GM06990 (cell line): ENCODE measurements around the gene IGF1R.
A peak's percentile ranks its signal among the peaks of the same experiment; 100 is the strongest.

Experiments
- DNase-seq: peaks from one replicate; pipeline ENCODE4 v3.0.0-alpha.2; 2011; ENCODE audit not compliant: insufficient read length; ENCODE audit errors: extremely low read depth
- H3K27me3 ChIP-seq: replicated peaks from 2 replicates; pipeline ENCODE4 v1.6.0; 2011; ENCODE audit warnings: low read length; ENCODE audit not compliant: control insufficient read depth, insufficient read depth
- H3K36me3 ChIP-seq: 2 replicates; pipeline ENCODE4 v1.5.1; 2011; ENCODE audit warnings: low read length; ENCODE audit not compliant: control insufficient read depth, insufficient read depth
- H3K4me3 ChIP-seq: replicated peaks from 2 replicates; pipeline ENCODE4 v1.5.1; 2011; ENCODE audit warnings: low read depth, mild to moderate bottlenecking, control low read depth, low read length
- TF ChIP-seq, protein P1 (sequence below): IDR thresholded peaks from 2 replicates; pipeline ENCODE4 v1.5.1; 2011; ENCODE audit warnings: low read length, control low read depth, mild to moderate bottlenecking, inconsistent platforms; ENCODE audit not compliant: insufficient read depth, poor library complexity, severe bottlenecking

The IGF1R gene

DNA sequence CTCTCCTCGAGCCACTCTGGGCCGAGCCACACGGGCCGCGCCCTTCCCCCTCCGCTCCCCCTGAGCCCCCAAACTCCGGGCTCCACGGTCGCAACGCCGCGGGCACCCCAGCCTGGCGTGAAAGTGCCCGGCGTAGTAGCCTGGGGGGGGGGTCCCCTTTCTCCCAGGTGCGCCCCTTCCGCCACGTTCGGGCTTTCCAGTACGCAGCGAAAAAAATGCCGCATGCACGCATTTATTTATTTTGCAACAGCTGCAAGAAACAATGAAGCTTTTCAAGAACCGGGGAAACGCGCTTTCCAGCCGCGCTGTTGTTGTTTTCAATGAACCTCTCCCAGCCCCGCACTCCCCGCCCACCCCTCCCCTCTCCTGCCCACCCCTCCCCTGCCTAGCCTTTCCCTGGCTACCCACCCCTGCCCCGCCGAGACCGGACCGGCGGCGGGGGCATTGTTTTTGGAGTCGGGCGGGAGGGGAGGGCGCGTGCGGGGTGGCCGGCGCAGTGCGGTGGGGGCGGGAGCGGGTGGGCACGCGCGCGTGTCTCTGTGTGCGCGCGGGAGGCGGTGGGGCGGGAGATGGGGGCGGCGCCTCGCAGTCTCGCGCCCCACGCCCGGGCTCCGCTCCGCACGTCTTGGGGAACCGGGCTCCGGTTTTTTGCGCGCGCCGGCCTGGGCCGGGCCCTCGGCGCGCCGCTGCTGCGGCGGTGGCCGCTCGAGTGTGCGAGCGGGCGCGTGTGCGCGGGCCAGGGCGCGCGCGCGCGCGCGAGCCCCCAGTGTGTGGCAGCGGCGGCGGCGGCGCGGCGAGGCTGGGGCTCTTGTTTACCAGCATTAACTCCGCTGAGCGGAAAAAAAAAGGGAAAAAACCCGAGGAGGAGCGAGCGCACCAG lies at the start of gene IGF1R:
TSS of gene IGF1R (plus strand) at position 766 of the 880 bp plus-strand sequence. CDS start 1,043 bp downstream, outside the sequence.
- Histone ChIP-seq H3K4me3 (peak within 1 kb of the TSS; percentile 68), H3K36me3 (no peaks in the 10 kb centered on the region), H3K27me3 (no peaks in the 10 kb centered on the region; the same call in none of the 2 replicates)
- TF ChIP-seq, protein P1, sequence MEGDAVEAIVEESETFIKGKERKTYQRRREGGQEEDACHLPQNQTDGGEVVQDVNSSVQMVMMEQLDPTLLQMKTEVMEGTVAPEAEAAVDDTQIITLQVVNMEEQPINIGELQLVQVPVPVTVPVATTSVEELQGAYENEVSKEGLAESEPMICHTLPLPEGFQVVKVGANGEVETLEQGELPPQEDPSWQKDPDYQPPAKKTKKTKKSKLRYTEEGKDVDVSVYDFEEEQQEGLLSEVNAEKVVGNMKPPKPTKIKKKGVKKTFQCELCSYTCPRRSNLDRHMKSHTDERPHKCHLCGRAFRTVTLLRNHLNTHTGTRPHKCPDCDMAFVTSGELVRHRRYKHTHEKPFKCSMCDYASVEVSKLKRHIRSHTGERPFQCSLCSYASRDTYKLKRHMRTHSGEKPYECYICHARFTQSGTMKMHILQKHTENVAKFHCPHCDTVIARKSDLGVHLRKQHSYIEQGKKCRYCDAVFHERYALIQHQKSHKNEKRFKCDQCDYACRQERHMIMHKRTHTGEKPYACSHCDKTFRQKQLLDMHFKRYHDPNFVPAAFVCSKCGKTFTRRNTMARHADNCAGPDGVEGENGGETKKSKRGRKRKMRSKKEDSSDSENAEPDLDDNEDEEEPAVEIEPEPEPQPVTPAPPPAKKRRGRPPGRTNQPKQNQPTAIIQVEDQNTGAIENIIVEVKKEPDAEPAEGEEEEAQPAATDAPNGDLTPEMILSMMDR: no peak
- DNase-seq: peak; percentile 89

DNA sequence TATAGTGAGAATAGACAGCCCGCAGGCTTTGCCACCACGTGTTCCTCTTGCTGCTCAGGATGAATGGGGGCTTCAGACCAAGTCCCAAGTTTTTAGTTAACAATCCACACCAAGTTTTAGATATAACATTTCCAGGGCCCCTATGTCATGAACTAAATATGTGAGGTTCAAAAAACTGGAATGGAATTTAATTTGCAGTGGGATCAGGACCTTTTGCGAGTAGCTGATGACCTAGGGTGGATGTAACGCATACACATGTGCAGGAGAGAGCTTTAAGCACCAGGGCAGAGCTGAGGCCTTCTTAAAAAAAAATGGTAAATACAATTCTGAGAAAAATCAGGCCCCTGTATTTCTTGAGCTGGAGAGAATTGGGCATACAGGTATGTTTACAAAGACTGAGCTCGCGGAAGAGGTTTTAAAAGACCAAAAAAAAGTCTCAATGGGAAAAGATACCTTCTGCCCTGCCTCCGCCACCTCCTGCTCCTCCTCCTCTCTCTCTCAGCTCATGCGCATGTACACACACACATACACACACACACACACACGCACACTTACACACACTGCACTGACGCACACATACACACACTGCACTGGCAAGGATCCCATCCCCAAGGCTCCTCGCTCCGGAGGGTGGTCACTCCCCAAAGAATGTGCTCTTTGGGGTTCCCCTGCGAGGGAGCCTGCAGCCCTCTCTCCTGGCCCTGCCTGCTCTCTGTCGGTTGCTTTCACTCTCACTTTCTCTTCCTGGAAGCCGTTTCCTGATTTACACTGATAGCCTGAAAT lies 48.2 kb upstream of the IGF1R start:
- Histone ChIP-seq H3K36me3 (no peaks in the 10 kb centered on the region), H3K27me3 (no peaks in the 10 kb centered on the region), H3K4me3 (peak overlapping the region; percentile 45)
- TF ChIP-seq, protein P1: no peak
- DNase-seq: peak; percentile 53

DNA sequence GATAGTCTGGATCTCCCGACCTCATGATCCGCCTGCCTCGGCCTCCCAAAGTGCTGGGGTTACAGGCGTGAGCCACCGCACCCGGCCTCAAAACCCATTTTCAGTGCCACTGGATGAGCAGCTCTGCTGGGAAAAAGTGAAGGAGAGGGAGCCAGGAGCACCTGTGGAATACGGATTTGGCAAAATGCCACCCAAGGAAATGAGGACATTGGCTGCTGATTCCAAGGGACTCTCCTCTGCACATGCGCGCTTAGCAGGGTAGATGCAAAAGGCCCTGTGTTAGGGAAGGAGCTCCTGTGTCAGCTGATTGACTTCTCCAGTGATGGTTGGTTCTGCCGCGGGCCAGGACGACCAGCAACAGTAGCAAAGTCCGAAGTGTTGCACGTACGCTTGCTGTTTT lies 43.4 kb upstream of the IGF1R start:
- TF ChIP-seq, protein P1: no peak
- H3K27me3 ChIP-seq: no peaks in the 10 kb centered on the region
- no peak overlapping the region for H3K4me3 ChIP-seq
- H3K36me3 ChIP-seq: no peaks in the 10 kb centered on the region
- DNase-seq: no peak

DNA sequence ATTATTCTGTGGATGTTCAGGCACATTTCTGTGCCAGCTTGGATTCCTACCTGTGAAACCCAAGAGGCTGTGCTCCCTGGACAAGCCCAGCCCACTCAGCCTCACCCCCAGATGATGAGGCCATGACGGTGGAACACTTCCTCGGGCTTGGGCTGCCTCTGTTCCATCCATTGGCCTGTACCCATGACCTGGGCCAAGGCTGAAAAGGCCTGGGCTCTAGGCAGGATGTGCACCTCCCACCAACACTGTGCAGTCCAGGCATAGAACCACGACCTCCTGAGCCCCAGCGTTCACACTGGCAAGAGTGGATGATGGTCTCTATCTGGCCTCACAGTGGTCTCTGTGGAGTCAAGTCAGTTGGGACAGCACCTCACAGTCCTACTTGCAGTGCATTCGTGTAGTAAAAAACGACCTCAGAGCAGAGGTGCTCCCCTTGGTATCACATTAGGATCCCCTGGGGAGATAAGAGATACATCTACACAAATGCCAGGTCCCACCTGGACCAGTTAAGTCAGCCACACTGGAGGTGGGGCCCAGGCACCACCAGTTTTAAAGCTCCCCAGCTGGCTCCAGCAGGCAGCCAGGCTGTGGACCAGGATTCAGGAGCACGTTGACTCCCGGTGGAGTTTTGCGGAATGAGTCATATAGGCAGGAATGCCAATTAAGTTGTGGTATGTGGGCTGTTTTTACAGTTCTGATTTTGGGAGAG lies 39.0 kb upstream of the IGF1R start:
- Histone ChIP-seq H3K36me3 (no peaks in the 10 kb centered on the region), H3K4me3 (no peak overlapping the region), H3K27me3 (no peaks in the 10 kb centered on the region)
- DNase-seq: no peak
- TF ChIP-seq, protein P1: no peak

DNA sequence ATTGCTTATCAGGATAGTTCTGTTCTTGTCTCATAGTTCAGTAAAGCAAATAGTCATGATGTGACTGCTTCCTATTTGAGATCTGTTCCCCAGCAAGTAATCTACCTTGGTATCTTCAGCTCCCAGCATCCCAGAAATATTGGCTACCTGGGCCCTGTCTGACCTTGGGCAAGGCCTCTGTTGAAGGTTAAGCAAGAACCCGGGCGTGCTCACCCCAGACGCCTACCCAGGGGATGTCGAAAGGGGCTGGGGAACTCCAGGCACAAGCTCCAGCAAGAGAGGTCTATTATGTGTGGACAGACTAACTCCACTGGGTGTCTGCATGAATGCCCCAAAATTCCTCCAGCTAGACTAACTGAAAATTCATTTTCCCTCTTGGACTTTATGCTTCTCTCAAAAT lies 37.3 kb upstream of the IGF1R start:
- Histone ChIP-seq H3K27me3 (no peaks in the 10 kb centered on the region), H3K36me3 (no peaks in the 10 kb centered on the region), H3K4me3 (no peak overlapping the region)
- TF ChIP-seq, protein P1: no peak
- DNase-seq: no peak
